HG03565 (cell line): Measurements from ENCODE around the gene PLEKHO2.

Source experiments
- ATAC-seq: cut with Tn5 transposase; IDR thresholded peaks from one replicate; pipeline ENCODE4 v1.9.1; 2021; ENCODE audit warnings: mild to moderate bottlenecking, moderate library complexity; ENCODE audit not compliant: unreplicated experiment

Gene PLEKHO2

DNA sequence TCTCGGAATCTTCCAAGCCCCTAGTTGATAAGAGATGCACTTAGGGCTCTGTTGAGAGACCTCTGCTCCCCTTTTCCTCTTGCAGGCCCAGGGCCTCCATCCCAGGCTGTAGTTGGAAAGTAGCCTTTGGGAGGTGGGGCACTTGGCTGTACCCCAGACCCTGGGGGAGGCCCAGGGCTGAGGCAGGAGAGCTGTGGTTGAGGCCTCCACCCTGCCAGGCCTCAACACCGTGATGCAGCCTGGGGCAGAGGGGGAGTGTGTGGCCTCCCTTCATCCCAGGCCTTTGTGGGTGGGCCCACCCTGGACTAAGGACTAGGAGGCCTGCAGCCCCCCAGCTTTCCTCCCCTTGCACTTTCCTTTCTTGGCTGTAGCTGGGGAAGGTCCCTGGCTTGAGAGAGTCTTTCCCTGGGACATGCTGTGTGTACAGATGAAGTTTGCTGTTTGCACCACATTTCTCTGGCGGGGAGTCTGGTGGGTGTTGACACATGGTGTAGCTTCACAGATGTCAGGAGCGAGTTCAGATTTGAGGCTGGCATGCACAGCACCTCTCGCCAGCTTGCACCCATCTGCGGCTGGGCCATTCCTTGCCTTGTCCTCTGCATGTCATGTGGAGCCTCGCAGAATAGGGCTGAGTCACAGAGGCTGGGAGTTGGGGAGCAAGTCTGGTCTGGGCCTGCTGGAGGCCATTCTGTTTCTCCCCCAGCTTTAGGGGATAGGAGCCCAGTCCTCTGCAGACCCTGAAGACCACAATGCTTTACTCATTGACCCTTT is 13.7 kb downstream of the PLEKHO2 start:
- no peak for ATAC-seq

GRCh38 chr15:64856429-64857145 is 14.9 kb downstream of the PLEKHO2 start:
- ATAC-seq: no peak

- no peak for ATAC-seq
These were observed 15.7 kb downstream of the PLEKHO2 start for GRCh38 chr15:64857421-64857820.

DNA sequence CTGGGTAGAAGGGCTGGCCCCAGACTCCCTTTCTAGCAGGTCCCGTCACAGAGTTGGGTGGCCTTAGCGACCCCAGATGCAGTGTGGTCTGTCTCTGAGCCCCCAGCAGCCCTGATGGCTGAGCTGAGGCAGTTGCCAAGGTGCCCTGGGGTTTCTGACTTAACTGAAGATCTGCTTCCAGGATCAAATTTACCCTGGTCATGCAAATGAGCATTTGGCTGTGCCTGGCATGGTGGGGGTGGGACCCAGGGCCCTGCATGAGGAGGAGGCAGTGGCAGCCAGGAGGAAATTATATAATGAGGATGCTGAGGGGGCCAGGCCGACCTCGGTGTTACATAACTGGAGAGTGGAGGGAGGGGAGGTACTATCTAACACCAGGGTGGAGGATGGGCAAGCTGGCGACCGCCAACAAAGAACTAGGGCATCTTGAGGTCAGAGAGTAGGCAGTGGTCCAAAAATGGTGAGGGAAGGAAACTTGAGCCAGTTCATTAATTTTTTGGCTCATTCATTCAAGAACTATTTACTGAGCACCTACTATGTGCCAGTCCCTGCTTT is 16.4 kb downstream of the PLEKHO2 start:
- no peak for ATAC-seq

- ATAC-seq: no peak
These were observed 17.5 kb downstream of the PLEKHO2 start for GRCh38 chr15:64859226-64859625.

DNA sequence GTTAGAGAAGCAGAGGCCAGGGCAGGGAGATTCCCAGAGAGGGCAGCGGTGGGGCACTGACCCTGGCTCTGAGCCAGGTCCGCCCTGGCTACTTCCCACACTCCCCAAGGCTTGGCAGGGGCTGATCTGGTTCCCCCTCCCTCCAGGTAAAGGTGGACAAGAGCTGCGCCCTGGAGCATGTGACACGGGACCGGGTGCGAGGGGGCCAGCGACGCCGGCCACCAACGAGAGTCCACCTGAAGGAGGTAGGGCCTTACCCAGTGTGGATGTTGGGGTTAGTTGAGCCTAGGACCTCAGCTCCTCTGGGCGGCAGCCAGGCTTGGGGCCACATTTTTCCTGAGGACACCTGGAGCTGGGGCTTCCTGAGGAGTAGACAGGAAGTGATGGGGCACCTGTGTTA is 19.6 kb downstream of the PLEKHO2 start:
- ATAC-seq: no peak

DNA sequence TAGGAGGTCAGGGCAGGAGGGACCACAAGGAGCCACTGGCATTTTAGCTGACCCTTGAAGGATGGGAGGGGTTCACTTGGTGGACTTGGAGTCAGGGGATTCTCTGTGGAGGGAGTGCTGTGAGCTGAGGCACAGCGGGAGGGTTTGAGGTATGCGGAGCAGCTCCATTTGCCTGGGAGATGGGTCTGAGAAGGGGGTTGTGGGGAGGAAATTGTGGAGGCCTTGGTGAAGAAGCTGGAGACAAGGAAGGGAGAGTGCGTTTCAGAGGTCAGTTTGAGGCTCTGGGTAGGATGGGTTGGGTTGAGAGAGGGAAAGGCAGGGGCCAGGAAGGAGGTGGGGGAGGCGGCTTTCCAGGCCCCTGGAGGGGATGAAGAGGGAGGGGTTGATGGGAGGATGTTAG is 20.2 kb downstream of the PLEKHO2 start:
- ATAC-seq: no peak

DNA sequence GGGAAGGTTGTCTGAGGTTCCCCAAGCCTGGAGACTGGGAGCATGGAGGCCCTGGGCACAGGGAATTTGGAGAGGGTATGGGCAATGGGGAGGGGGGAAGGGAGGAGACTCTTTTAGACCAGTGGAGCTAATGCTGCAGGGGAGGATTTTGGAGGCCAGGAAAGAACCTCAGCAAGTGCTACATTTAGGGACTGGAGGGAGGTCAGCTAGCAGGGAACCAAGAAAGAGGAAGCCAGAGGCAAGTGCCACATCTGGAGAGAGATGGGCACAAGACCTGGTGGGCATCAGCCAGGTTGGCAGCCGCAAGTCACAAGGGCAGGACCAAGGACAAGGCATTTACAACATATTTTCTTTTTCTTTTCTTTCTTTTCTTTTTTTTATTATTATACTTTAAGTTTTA is 20.7 kb downstream of the PLEKHO2 start:
- ATAC-seq: no peak

- no peak for ATAC-seq
These were observed 22.4 kb downstream of the PLEKHO2 start for GRCh38 chr15:64864068-64864467.

- no peak for ATAC-seq
These were observed 23.6 kb downstream of the PLEKHO2 start for GRCh38 chr15:64865126-64865997.

DNA sequence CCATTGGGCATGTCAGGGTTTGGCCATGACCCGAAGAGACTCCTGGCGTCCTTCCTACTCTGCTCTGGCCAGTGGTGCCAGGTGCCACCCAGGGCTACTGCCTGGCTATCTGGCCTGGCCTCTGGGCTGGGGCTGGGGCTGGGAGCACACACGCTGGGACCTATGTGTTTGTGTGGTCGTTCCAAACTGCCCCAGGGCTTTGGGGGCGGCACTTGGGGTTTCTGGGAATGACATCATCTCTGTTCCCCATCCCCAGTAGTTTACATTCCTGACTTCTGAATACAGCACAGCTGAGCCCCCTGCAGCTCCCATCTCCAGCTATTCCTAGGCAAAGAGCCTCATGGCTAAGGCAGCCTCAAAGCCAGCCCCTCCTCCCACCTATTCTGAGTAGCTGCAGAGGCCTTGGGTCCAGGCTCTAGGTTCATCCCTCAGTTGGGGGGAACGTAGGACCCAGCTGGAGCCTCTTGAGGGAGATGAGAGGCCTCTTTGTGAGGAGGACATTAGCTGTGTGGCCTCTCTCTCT is 24.3 kb downstream of the PLEKHO2 start:
- no peak for ATAC-seq

DNA sequence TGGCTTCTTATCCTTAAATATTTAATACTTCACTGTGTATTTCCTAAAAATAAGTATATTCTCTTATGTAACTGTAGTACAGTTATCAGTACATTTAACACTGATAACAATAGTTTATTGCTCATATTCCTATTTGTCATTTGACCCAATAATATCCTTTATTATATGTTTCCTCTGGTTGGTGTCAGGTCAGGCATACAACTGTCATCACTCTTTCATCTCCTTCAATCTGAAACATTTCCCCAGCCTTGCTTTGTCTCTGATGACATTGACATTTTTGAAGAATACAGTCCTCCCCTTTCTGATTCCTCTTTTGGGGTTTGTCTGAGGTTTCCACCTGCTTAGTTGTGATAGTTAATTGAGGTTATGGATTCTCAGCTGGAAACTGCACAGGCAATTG is 27.8 kb downstream of the PLEKHO2 start:
- no peak for ATAC-seq

GRCh38 chr15:64870353-64870752 is 28.6 kb downstream of the PLEKHO2 start:
- ATAC-seq: no peak

GRCh38 chr15:64875641-64876223 is 34.0 kb downstream of the PLEKHO2 start:
- ATAC-seq: no peak

- ATAC-seq: no peak
These were observed 35.7 kb downstream of the PLEKHO2 start for GRCh38 chr15:64877435-64877834.

GRCh38 chr15:64878705-64879104 is 37.0 kb downstream of the PLEKHO2 start:
- no peak for ATAC-seq

DNA sequence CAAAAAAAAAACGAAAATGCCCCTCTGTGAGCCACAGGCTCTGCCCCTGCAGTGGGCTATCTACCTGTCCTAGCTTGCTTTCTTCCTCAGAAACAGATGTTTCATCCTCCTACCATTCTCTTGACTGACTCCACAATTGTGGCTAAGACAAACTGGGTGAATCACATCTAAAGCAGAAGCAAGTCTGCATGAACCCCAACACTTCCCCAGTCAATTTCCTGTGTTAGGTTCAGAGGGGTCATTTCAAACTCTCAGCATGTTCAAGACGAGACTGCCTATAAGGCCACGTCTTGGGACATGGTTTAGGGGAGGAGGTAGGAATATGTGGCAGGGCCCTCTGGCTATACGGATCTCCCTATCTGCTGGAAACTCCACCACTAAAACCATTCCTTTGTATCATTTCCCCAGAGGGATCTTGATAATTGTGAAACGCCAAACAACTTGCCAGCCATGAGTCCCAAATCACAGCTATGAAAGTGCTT is 41.4 kb downstream of the PLEKHO2 start:
- ATAC-seq: peak; percentile 55

- peak; percentile 39 for ATAC-seq
These were observed 42.3 kb downstream of the PLEKHO2 start for GRCh38 chr15:64883997-64884511.

- ATAC-seq: no peak
These were observed 43.0 kb downstream of the PLEKHO2 start for GRCh38 chr15:64884679-64885078.

GRCh38 chr15:64888336-64888735 is 46.6 kb downstream of the PLEKHO2 start:
- no peak for ATAC-seq
